HG03442 (cell line): ENCODE results near the gene STPG1.

ENCODE experiments used
- ATAC-seq: cut with Tn5 transposase; IDR thresholded peaks from one replicate; pipeline ENCODE4 v1.9.1; 2021; ENCODE audit warnings: mild to moderate bottlenecking, moderate library complexity; ENCODE audit not compliant: unreplicated experiment

The STPG1 gene

GRCh38 chr1:24393892-24394291, 19.7 kb downstream of the STPG1 start:
- ATAC-seq = no peak

- no peak for ATAC-seq
Observed at GRCh38 chr1:24392982-24393650, 20.5 kb downstream of the STPG1 start.

DNA sequence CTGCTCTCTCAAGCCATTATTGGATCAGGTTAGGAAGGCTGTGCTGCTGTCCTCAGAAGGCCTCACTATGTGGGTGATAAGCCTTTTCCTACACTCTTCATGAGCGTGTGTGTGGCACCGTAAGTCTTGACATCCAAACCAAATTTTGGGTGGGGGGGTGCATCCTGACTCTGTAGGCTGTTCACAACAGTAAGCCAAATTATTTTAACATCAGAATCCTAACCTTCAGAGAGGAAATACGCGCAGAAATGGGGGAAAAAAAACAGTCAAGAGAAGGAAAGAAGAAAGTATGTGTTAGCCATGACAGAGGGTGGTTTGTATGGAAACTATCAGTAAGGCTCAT, 21.0 kb downstream of the STPG1 start:
- ATAC-seq = no peak

GRCh38 chr1:24391882-24392603, 21.5 kb downstream of the STPG1 start:
- ATAC-seq = peak; percentile 69

DNA sequence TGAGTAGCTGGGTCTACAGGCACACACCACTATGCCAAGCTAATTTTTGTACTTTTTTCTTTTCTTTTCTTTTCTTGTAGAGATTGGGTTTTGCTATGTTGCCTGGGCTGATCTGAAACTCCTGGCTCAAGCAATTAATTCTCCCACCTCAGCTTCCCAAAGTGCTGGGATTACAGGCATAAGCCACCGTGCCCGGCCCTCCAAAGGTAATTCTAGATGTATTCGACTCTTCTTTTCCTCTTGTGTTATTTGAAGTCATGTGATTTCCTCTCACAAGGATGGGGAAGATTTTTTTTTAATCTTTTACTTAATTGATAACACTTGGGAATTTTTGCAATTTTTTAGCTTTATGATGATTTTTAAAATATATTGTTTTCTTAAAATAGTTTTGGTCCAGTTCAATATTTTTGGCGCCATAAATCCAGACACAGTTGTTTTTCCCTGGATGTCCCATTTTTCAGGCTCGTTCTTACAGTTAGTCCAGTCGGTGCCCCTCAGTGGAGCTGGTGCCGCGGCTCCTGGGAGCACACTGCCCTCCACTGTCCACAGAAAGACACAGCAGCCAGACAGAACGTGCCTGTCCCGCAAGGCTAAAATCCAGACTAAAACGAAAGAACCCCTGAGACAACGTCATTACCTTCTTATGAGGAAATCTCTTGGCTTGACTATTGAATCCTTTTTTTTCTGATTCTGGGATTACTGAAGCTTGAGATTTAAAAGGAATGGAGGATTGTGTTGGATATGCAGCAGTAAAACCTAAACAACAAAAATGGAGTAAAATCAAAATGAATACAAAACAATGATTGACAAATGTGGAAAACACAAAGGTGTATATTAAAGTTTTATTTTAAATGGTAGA, 22.4 kb downstream of the STPG1 start:
- no peak for ATAC-seq

- ATAC-seq = no peak
Observed at GRCh38 chr1:24389231-24389678, 24.3 kb downstream of the STPG1 start.

- ATAC-seq = no peak
Observed at GRCh38 chr1:24388331-24388885, 25.2 kb downstream of the STPG1 start.

DNA sequence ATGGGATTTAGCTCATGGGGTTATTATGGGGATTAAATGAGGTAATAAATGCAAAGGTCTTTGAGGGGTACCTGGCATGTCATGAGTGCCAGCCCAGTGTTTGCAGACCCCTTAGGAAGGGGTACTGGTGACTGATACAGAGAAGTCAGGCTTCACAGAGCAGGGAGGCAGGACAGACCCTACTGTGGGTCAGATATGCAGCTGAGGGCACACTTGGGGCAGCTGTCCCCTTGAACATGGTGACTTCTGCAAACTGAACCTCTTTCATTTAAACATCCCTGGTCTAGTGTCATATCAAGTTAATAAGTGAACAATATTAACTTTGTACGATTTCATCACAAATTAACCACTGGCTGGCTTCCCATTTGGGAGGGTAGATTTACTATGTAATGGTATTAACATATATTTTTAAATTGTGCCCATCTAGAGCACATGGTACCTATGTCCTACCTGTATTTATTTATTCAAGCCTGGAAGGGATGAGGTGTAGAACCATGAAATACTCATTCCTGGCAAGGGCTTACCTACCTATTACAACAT, 25.9 kb downstream of the STPG1 start:
- no peak for ATAC-seq

DNA sequence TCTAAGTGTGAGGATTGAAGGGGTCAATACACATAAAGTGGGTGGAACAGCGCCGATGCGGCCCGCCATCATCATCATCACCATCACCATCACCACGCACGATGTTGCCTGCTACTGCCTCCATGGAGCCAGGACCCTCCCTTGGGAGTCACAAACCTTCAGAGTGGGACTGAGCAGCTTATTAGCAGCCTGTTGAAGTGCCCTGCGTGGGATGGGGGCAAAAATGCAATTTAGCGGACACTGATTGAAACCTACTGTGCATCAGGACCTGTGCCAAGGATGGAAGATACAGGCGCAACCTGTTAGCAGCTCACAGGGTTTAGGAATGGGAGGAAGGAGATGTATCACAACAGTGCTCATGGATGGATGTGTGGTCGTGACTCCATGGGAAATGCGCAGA, 26.7 kb downstream of the STPG1 start:
- ATAC-seq = no peak

- ATAC-seq = no peak
Observed at GRCh38 chr1:24386241-24386640, 27.3 kb downstream of the STPG1 start.

- no peak for ATAC-seq
Observed at GRCh38 chr1:24385160-24385940, 28.2 kb downstream of the STPG1 start.

DNA sequence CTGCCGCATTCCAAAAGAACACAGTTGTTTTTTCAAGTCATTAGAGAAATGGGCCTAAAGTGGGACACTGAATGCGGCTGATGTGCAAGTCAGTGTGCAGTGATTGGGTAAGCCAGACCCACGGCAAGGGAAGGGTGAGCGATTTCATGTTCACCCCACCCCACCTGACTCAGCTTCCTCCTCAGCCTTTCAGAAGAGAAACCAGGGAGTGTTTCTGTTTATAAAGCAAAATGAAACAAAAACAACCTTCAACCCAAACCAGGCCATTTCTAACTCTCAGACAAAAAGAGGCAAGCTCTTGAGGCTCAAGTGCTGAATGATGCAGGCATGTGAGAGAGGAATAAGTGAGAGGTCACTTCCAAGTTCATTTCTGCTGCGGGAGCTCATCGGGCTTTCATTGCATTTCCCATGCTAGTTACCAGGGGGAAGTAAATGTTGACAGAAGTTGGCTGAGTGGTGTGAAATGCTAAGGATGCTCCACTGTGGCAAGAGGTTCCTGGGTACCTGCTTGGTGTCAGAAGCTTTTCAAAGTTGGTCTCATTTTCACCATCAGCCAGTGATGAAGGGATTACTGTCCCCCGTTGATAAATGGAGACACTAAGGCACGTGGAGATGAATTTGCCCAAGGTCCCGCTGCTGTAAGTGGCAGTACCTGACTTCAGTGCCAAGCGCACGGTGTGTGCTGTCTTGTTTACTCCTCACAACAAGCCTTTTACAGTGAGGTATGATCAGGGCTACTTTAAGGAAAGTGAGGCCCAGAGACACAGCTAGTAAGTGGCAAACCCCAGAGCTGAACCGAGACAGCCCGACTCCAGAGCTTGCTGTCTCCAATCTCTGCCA, 29.1 kb downstream of the STPG1 start:
- ATAC-seq = no peak

DNA sequence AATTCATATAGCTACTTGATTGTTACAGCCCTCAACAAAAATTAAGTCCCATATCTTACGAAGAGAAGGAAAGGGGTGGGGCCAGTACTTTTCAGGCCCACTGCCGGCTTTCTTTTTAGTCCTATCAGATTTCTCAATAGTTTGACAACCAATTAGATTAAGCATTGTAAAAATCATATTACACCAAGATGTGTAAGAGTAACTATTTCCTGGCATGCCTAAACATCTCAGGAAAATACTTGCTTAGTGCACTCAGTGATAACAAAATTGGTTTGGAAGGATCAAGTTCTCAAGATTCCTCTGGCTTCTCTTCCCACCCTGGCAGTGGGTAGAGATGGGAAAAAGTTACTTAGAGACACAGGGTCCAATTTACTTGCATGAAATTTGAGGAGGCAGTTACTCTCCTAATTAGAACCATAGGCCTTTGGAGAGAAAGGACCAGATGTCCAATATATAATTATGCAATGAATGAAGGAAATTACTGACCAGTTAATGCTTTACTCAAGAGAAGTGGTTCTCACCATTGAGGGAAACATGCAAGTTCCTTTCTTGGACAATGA, 30.1 kb downstream of the STPG1 start:
- ATAC-seq = no peak

- no peak for ATAC-seq
Observed at GRCh38 chr1:24382165-24382577, 31.4 kb downstream of the STPG1 start.

DNA sequence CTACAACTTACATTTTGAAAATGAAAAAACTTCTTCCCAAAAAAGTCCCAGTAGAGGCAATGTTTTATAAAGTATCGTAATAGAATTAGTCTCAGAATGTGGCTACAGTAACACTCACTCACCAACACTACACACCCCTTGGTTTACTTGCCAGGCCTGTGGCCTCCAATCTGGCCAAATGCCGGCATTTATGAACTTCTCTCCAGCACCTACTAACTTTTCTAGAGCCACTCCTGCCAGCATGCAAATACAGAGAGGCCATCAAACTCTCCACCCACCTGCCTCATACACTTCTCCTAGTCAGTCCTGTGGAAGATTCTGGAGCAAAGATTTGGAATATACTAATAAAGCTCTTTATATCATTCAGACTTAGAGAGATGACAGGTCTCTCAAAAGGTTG, 32.3 kb downstream of the STPG1 start:
- no peak for ATAC-seq

DNA sequence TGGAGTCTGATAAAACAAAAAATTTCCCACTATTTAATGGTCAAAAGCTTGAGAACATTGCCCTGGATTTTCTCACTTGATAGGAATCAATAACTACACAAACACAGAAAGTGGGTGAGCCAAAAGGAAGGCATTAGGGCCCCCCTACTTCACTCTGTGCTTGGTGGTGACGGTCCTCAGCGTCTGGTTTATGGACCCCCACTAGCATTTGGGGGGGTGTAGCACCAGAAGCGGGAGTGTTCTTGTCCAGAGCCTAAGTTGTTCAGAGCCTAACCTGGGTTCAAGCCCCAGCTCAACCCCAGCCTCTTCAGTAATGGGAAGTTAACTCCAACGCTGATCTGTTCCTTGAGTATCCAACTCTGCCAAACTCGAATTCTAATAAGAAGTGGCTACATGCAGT, 33.1 kb downstream of the STPG1 start:
- ATAC-seq = no peak

- no peak for ATAC-seq
Observed at GRCh38 chr1:24379733-24380315, 33.8 kb downstream of the STPG1 start.

DNA sequence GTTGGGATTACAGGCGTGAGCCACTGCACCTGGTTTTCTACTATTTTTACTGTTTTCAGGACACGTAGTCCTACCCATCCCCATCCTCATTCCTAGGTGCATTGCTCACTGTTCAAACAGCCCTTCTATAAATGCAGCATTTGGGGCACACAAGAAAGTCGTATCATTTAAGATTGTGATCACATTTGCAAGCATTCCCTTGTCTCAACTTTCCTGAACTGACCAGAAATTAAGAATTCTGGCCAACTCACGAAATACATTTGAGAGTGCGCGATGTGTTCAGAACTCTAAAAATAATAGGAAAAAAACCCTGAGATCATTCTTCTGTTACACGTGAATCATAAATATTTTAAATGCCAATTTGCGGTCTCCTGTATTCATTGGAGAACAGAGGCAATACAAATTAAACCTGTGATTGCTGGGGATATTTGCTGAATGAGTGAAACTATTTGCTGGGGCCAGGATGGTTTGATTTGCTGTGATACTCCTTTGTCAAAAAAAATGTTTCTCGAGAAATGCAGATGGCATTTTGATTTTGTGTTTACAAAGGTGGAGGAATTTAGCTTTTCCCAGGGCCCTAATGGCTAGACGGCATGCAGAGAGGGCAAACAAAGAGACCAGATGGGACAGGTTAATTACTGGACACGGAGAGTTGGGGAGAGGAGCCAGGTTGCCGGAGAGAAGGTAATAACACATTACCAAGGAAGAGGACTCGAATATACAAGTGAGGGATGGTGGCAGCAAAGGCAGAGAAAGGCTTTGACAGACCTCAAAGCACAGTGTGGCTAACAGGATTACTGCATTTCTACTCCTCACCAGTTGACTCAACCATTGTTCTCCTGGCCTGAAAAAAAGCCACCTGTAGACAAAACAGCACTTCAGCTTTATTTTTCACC, 38.4 kb downstream of the STPG1 start:
- no peak for ATAC-seq
